H9 (cell line): ENCODE data around the gene IGSF5. TPM values are rescaled to one million over a fixed set of nuclear protein-coding genes. Genes with fewer than 3 reads are reported as not detected.

Source experiments
- DNase-seq: peaks from one replicate; pipeline ENCODE4 v3.0.0-alpha.2; 2017
- H2AFZ ChIP-seq: one replicate; pipeline ENCODE4 v1.6.1; 2013; ENCODE audit warnings: mild to moderate bottlenecking, low read length, control low read depth, moderate library complexity
- H2AK5ac ChIP-seq: 2 replicates; pipeline ENCODE4 v1.6.1; 2013; ENCODE audit warnings: low read length, control low read depth, mixed read lengths; ENCODE audit not compliant: insufficient read length
- H2BK120ac ChIP-seq: one replicate; pipeline ENCODE4 v1.6.1; 2013; ENCODE audit warnings: low read depth, mild to moderate bottlenecking, low read length, control low read depth, inconsistent platforms; ENCODE audit not compliant: poor library complexity, severe bottlenecking
- H2BK12ac ChIP-seq: 2 replicates; pipeline ENCODE4 v1.6.1; 2013; ENCODE audit warnings: low read length, control low read depth, mixed read lengths, low read depth; ENCODE audit not compliant: insufficient read length
- H2BK15ac ChIP-seq: 2 replicates; pipeline ENCODE4 v1.6.1; 2013; ENCODE audit warnings: low read depth, low read length, control low read depth
- H2BK20ac ChIP-seq: one replicate; pipeline ENCODE4 v1.6.1; 2013; ENCODE audit warnings: low read depth, mild to moderate bottlenecking, low read length, control low read depth, inconsistent platforms; ENCODE audit not compliant: poor library complexity, severe bottlenecking
- H2BK5ac ChIP-seq: 2 replicates; pipeline ENCODE4 v1.6.1; 2013; ENCODE audit warnings: low read length, control low read depth, mixed read lengths; ENCODE audit not compliant: insufficient read length
- H3K14ac ChIP-seq: 2 replicates; pipeline ENCODE4 v1.6.1; 2013; ENCODE audit warnings: low read length, control low read depth; ENCODE audit not compliant: insufficient read depth
- H3K18ac ChIP-seq: 2 replicates; pipeline ENCODE4 v1.6.1; 2013; ENCODE audit warnings: low read depth, mild to moderate bottlenecking, mixed read lengths, low read length, control low read depth; ENCODE audit not compliant: insufficient read length
- H3K23ac ChIP-seq: 2 replicates; pipeline ENCODE4 v1.6.1; 2013; ENCODE audit warnings: low read length, control low read depth, mixed read lengths, low read depth; ENCODE audit not compliant: insufficient read length
- H3K23me2 ChIP-seq: 2 replicates; pipeline ENCODE4 v1.6.1; 2013; ENCODE audit warnings: low read depth, mild to moderate bottlenecking, mixed read lengths, low read length, control low read depth; ENCODE audit not compliant: insufficient read length, poor library complexity, severe bottlenecking
- H3K27ac ChIP-seq: 2 replicates; pipeline ENCODE4 v1.5.1; 2013; ENCODE audit warnings: low read length, control low read depth, mixed read lengths, low read depth; ENCODE audit not compliant: insufficient read length
- H3K27me3 ChIP-seq: 2 replicates; pipeline ENCODE4 v1.6.1; 2013; ENCODE audit warnings: low read length, control low read depth, inconsistent platforms; ENCODE audit not compliant: insufficient read depth
- H3K4ac ChIP-seq: 2 replicates; pipeline ENCODE4 v1.6.1; 2013; ENCODE audit warnings: low read depth, mild to moderate bottlenecking, control low read depth, inconsistent platforms, low read length, moderate library complexity
- H3K4me1 ChIP-seq: 2 replicates; pipeline ENCODE4 v1.6.1; 2013; ENCODE audit warnings: low read length, control low read depth, inconsistent platforms; ENCODE audit not compliant: insufficient read depth
- H3K4me2 ChIP-seq: 2 replicates; pipeline ENCODE4 v1.6.1; 2013; ENCODE audit warnings: low read length, control low read depth, mixed read lengths; ENCODE audit not compliant: insufficient read length, insufficient read depth
- H3K56ac ChIP-seq: 2 replicates; pipeline ENCODE4 v1.6.1; 2013; ENCODE audit warnings: low read depth, mild to moderate bottlenecking, mixed read lengths, low read length, control low read depth; ENCODE audit not compliant: insufficient read length
- H3K79me1 ChIP-seq: 2 replicates; pipeline ENCODE4 v1.6.1; 2013; ENCODE audit warnings: low read depth, mild to moderate bottlenecking, moderate library complexity, low read length, control low read depth, inconsistent platforms; ENCODE audit not compliant: insufficient read depth, poor library complexity, severe bottlenecking
- H3K79me2 ChIP-seq: 2 replicates; pipeline ENCODE4 v1.6.1; 2013; ENCODE audit warnings: low read length, control low read depth, inconsistent platforms; ENCODE audit not compliant: insufficient read depth
- H3K9ac ChIP-seq: 2 replicates; pipeline ENCODE4 v1.6.1; 2013; ENCODE audit warnings: low read length, control low read depth, mixed read lengths; ENCODE audit not compliant: insufficient read length; ENCODE audit errors: extremely low read depth
- H3K9me3 ChIP-seq: one replicate; pipeline ENCODE4 v1.6.1; 2013; ENCODE audit warnings: low read depth, low read length, inconsistent platforms; ENCODE audit not compliant: control insufficient read depth
- H3T11ph ChIP-seq: one replicate; pipeline ENCODE4 v1.6.1; 2013; ENCODE audit warnings: mild to moderate bottlenecking, low read length, control low read depth, inconsistent platforms
- H4K20me1 ChIP-seq: one replicate; pipeline ENCODE4 v1.6.1; 2013; ENCODE audit not compliant: control insufficient read depth, insufficient read length, insufficient read depth
- H4K5ac ChIP-seq: 2 replicates; pipeline ENCODE4 v1.6.1; 2013; ENCODE audit warnings: low read depth, mild to moderate bottlenecking, mixed read lengths, low read length, control low read depth; ENCODE audit not compliant: insufficient read length
- H4K8ac ChIP-seq: replicated peaks from 2 replicates; pipeline ENCODE4 v1.6.1; 2013; ENCODE audit warnings: low read length, control low read depth, mixed read lengths, low read depth; ENCODE audit not compliant: insufficient read length
- H4K91ac ChIP-seq: 2 replicates; pipeline ENCODE4 v1.6.1; 2013; ENCODE audit warnings: low read depth, mild to moderate bottlenecking, moderate library complexity, mixed read lengths, low read length, control low read depth; ENCODE audit not compliant: insufficient read length
- H3K27ac Mint-ChIP-seq, 3 experiments: 2 replicates in 2 of 3; 3 replicates in 1 of 3; pipeline ENCODE4 v1.8.0; 2020 to 2021; ENCODE audit warnings: mixed read lengths in 3 of 3, mild to moderate bottlenecking in 1 of 3, moderate library complexity in 1 of 3
- H3K27me3 Mint-ChIP-seq: 2 replicates; pipeline ENCODE4 v1.8.0; 2021; ENCODE audit warnings: low read depth, mild to moderate bottlenecking, moderate library complexity, mixed read lengths
- H3K36me3 Mint-ChIP-seq, 3 experiments: 2 replicates in 2 of 3; 3 replicates in 1 of 3; pipeline ENCODE4 v1.8.0; 2020 to 2021; ENCODE audit warnings: low read depth in 3 of 3, mixed read lengths in 3 of 3; ENCODE audit not compliant: insufficient read depth in 1 of 3
- H3K4me1 Mint-ChIP-seq, 2 experiments: 2 replicates each; pipeline ENCODE4 v1.8.0; 2020; ENCODE audit warnings: mixed read lengths in 2 of 2
- H3K4me3 Mint-ChIP-seq, 2 experiments: 2 replicates in 1 of 2; 3 replicates in 1 of 2; pipeline ENCODE4 v1.8.0; 2020 to 2021; ENCODE audit warnings: mild to moderate bottlenecking in 2 of 2, mixed read lengths in 2 of 2, moderate library complexity in 1 of 2
- H3K9me3 Mint-ChIP-seq, 2 experiments: 2 replicates in 1 of 2; 3 replicates in 1 of 2; pipeline ENCODE4 v1.8.0; 2020; ENCODE audit warnings: mild to moderate bottlenecking in 2 of 2, mixed read lengths in 2 of 2, moderate library complexity in 1 of 2
- CTCF ChIP-seq: fragments of 200-600 bp; sonication (generic); conservative IDR thresholded peaks from 3 replicates; pipeline ENCODE4 v1.8.0; 2021; ENCODE audit warnings: antibody characterized with exemption, mild to moderate bottlenecking
- WGBS: extraction: QIAGEN DNeasy Blood & Tissue Kit; methylation state at CpG from one replicate; pipeline ENCODE4 v1.1.7; 2013; ENCODE audit warnings: missing lambda C conversion rate, low lambda C conversion rate, mixed read lengths; ENCODE audit not compliant: insufficient read length; ENCODE audit errors: extremely low coverage; 5-methylcytosine and 5-hydroxymethylcytosine counted together
- total RNA-seq: library from RNA; stranded (reverse); gene quantifications from 2 replicates; pipeline ENCODE4 v1.2.1, GENCODE V29; 2021

IGSF5 gene
- total RNA-seq, 1 experiment from 2014 or later = 2.1 TPM

DNA sequence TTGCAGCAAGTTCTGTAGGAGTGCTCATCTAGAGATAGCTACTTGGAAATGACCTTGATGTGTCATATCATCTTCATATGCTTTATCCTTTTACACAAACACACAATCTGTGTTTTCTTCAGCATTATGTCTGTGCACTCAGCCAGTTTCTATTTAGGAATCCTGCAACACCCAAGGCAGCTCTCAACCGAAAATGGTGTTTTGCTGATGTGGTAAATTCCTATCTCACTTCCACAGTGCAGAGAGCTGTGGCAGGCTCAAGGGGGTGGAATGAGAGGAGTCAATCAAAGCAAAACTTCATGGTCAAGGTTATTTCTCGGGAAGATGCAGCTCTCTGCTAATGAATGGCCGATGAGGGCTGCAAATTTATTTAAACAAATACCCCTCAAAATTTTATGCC, 59.3 kb downstream of the IGSF5 start:
- H2BK12ac ChIP-seq = no peak overlapping the region
- no peak for DNase-seq
- no peak overlapping the region for H3T11ph ChIP-seq
- H3K18ac ChIP-seq = no peak overlapping the region
- H3K56ac ChIP-seq = no peak overlapping the region
- H3K4me1 Mint-ChIP-seq = no peaks in the 10 kb centered on the region
- no peak overlapping the region for H4K8ac ChIP-seq
- no peak overlapping the region for H3K4ac ChIP-seq
- no peak overlapping the region for H3K14ac ChIP-seq
- no peak overlapping the region for H3K4me3 Mint-ChIP-seq
- peaks cover 0 to 3% (median 0%) of the 10 kb centered on the region in 3 experiments; a peak in 3 of 7 replicates for H3K36me3 Mint-ChIP-seq
- no peak overlapping the region for H2AFZ ChIP-seq
- H3K27me3 Mint-ChIP-seq = no peaks in the 10 kb centered on the region
- no peak overlapping the region for H3K27ac ChIP-seq
- H4K5ac ChIP-seq = no peak overlapping the region
- no CpG with 5 or more reads among the region's 3 CpGs for WGBS
- H2AK5ac ChIP-seq = no peak overlapping the region
- H3K4me2 ChIP-seq = no peak overlapping the region
- no peak overlapping the region for H3K23ac ChIP-seq
- TF ChIP-seq CTCF = no peak
- H3K79me1 ChIP-seq = no peaks in the 10 kb centered on the region
- no peak overlapping the region for H3K27ac Mint-ChIP-seq
- no peak overlapping the region for H2BK15ac ChIP-seq
- no peak overlapping the region for H2BK5ac ChIP-seq
- H3K9me3 ChIP-seq = no peaks in the 10 kb centered on the region
- no peaks in the 10 kb centered on the region for H3K23me2 ChIP-seq
- no peak overlapping the region for H4K91ac ChIP-seq
- H3K4me1 ChIP-seq = no peaks in the 10 kb centered on the region
- no peaks in the 10 kb centered on the region for H4K20me1 ChIP-seq
- no peaks in the 10 kb centered on the region for H3K27me3 ChIP-seq
- no peak overlapping the region for H3K9ac ChIP-seq
- no peak overlapping the region for H2BK20ac ChIP-seq
- no peak overlapping the region for H2BK120ac ChIP-seq
- H3K79me2 ChIP-seq = no peaks in the 10 kb centered on the region
- H3K9me3 Mint-ChIP-seq = no peaks in the 10 kb centered on the region
